ENCODE data around the gene PKM.

PKM gene

DNA sequence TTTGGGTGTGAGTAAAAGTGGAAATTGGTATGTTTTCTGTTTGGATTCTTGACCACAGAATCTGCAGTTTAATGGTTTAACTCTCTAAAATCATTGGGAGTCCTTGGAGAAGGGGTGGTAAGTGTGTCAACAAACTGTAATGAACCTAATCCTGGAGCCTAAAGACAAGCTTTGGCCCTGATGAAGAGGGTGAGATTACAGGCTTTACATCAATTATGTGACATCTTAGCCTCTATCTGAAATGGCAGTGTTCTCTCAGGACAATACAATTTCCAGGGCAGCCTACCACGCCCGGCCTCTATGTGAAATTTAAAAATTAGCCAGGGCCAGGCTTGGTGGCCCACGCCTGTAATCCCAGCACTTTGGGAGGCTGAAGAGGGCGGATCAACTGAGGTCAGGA is 4.3 kb upstream of the PKM start:
- no peak for DNase-seq (ENCODE audit: low spot score)

DNA sequence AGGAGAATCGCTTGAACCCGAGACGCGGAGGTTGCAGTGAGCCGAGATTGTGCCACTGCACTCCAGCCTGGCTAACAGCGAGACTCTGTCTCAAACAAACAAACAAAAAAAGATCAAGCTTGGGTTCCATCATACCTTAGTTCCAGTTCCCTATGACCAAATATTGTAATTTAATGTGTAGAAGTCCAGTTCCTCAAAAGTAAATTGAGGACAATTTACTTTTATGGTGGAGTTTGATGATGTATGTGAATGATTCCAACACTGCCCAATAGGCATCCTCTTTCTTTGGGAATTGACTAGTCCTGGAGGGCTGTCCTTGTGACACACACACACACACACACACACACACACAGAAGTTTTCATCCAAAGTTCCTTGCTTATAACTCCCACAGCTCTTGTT is 2.8 kb upstream of the PKM start:
- no peak for DNase-seq (ENCODE audit: low spot score)

DNA sequence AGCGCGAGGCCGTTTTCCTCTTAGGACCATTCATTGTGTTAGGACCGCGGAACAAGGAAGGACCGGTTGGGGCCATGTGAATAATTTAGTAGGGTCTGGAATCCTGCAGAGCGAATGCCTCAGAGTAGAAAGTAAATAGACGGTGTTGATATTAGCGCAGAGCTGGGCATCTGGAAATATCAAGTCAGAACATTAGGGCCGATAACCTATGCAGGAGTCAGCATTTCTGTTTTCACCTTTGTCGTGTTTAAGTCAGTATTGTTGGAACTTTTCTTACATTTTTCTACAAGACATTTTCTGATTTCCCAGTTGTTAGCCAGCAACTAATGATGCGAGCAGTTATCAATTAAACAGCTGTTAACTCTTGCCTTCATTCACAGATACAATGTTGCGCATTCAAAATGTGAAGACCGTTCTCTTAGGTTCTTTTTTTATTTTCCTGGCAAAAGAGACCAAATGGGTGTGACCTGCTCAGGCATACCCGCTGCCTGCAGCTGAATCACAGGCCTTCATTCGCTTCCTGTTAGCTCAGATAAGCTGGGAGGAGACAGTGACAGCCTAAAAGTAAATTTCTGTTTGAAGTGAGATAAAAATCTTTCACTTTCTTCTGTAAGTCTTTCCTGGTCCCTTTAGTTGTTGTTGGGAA is 966 bp upstream of the PKM start:
- DNase-seq (ENCODE audit: low spot score): peak; percentile 79

DNA sequence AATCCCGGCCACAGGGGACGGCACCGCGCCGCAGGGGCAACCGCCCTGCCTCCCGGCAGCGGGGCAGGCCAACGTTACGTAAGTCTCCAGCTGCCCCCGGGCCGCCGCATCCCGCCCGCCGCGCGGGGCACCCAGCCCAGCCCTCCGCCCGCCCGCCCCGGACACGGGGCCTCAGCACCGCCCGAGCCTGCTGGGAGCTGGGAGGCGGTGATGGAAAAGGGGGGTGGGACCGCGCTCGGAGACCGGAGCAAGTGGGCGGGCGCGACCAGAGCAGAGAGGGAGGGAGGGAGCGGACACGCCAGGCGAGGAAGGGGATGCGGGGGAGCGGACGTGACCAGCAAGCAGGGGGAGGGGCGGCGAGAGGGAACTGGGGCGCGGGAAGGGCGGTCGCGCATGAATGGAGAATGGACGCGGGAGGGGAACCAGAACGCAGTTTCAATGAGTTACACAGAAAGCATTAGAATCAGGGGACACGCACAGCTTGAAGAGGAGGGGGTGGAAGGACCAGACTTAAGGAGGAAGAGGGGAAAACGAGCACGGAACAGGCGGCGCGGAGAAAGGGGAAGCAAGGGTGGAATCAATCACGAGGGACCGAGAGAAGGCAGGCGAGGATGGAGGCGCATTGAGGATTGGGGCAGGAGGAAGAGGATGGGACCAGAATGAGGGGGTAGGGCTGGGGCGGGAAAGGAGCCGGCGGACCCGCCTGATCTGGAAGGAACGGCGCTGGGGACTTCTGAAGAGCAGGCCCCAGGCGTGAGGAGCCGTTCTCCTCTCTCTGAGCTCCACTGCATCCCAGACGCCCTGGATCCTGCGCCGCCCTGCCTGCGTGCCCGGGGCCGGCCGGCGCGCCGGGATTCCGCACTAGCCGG is 559 bp downstream of the PKM start:
- peak; percentile 80 for DNase-seq (ENCODE audit: low spot score)

DNA sequence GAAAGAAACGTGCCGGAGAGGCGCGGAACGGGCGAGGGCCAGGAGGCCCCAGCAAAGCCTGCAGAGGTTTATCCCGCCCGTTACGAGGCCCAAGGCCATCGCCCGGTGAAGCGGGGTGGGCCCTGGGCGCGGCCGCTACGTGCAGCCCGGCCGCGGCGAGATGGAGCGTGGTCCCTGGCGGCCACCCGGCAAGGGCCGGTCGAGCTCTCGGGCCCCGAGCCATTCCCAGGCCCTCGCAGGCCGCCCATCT is 1.1 kb downstream of the PKM start:
- no peak for DNase-seq (ENCODE audit: low spot score)

DNA sequence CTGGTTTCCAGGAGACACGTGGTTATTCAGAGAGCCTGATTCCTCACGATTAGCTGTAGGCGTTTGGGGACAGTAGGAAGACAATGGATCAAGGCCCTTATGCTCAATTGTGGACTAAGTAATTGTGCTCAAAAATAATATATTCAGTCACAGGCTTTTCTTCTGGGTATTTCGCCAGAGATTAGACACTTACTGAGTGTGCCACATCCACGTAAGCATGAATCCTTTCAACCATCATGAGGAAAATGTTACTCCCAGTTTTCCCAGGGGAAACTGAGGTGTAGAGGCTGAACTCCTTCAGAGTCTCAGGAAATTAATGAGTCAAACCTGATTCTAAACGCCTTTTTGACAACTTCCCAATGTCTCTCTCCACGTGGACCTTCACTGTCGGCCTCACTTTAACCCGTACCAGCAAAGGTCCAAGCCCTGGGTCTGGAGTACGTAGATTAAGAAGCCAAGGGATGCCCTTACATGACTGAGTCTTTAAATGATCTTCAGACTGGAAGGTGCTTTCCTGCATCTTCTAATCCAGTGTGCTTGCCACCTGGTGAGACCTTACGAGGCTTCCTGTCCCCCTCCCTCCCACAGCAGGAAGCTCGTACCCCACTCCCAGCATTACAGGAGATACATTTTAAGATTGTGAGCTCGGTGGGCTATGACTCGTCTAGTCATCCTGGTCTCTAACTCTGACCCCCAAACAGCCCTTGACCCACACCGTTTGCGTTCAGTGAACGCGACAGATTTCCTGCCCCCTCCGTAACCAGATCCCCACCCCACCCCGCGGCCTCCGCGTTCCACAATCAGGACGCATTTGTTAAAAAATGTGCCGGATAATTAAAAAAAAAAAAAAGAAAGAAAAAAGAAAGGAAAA is 1.7 kb downstream of the PKM start:
- peak; percentile 21 for DNase-seq (ENCODE audit: low spot score)

DNA sequence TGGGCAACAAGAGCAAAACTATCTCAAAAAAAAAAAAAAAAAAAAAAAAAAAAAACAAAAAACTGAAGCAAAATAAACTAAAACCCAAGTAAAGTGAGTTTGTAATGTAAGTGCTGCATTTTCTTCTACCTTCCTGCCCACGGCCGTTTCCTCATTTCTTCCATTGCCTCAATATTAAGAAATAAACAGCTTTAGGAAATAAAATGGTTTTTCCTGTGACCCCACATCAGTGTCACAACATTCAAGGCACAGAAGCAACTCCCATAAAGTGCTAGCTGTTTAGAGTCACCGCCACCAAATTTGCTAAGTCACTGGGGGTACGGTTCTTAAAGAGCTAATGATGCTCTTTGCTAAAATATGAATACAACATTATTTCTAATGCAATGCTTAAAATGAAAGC is 3.3 kb downstream of the PKM start:
- no peak for DNase-seq (ENCODE audit: low spot score)

DNA sequence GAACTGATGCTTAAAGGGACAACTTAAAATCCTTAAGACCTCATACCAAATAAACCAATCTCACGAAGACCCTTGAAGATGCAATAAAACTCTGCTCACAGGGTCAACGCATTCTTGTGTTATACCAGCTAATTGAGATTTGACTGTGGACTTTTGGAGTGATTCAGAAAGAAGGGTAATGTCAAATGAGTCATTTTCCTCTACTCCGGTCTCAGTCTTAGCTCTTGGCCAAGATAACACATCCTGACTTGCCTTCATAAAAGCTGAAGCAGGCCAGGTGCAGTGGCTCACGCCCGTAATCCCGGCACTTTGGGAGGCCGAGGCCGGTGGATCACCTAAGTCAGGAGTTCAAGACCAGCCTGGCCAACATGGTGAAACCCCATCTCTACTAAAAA is 3.8 kb downstream of the PKM start:
- DNase-seq (ENCODE audit: low spot score): peak; percentile 53

DNA sequence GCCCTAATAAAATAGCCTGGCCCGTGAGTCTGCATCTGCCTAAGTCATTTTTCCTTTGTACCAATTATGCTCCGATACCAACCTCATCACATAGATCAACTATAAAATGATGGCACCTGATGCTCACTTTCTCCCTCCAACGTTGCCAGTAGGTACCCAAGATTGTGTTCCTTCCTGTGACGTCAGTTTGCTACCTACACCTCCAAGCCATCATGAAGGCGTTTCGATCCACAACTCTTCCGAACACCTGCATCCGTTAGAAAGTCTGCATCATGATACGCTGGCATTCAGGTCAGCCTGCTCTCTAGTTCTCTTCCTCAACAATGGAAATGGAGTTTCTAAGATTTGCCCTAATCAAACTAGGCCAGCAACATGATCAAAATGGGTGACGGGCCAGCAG is 7.7 kb downstream of the PKM start:
- DNase-seq (ENCODE audit: low spot score): no peak

DNA sequence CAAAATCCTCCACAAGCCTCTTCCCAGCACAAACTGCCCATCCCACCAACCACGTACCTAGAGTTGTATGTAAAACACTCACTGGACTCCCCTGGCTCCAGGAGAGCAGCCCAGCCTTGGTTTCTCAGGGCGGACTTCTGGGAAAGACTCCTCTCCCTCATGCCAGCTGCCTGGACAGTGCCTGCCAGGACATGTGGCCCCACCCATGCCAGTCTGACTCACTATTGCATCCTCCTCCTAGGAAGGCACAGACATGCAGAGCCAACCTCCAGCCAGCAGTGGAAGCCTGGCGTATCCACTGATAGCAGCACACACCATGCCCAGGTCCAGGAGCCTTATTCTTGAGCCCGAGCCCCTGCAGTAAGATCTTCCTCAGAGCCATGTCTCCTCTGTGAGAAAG is 8.6 kb downstream of the PKM start:
- peak; percentile 75 for DNase-seq (ENCODE audit: low spot score)

DNA sequence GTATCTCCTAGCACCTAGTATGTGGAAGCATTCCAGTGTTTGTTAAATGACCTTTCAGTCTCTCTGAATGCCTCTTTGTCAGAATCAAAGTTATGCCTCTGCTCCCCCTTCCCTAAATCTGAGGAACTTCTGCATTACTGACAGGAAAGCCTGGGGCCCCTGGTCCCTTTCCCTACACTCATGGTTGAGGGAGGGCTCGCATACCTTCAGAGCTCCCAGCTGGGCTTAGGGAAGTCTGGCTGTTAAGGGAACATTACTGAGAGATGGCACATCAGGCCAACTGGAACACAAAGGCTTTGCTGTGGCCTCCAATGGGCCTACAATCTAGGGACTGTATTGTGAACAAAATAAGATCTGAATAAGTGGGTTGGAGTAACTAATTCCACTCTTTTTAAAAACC is 10.3 kb downstream of the PKM start:
- no peak for DNase-seq (ENCODE audit: low spot score)

DNA sequence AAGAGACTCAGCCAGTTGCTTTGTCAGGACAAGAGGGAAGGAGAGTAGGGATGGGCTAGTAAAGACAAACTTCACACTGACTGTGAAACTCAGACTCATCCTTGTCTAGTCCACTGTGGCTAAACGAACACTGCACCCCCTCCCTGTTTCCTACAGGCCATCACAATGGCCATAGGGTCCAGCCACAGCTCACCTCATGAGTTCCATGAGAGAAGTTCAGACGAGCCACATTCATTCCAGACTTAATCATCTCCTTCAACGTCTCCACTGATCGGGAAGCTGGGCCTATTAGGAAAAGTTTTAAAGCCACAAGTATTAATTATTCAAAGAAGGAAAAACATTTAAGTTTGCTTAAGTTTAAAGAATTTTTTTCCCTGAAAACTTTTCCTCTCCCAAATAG is 13.8 kb downstream of the PKM start:
- DNase-seq (ENCODE audit: low spot score): no peak

DNA sequence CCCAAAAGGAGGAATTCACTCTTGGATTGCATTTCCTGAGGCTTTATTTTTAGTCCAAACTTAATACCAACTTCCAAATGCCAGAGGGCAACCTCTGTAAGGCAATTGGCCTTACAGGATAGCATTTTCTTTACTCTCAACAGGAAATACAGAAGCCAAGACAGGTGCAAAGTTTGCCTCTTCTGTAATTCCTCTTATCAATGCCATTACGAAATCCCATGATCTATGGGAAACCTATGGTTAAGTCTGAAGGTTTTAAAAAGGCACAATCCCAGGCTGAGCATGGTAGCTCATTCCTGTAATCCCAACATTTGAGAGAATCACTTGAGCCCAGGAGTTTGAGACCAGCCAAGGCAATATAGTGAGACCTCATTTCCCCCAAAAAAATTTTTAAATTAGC is 14.9 kb downstream of the PKM start:
- no peak for DNase-seq (ENCODE audit: low spot score)

DNA sequence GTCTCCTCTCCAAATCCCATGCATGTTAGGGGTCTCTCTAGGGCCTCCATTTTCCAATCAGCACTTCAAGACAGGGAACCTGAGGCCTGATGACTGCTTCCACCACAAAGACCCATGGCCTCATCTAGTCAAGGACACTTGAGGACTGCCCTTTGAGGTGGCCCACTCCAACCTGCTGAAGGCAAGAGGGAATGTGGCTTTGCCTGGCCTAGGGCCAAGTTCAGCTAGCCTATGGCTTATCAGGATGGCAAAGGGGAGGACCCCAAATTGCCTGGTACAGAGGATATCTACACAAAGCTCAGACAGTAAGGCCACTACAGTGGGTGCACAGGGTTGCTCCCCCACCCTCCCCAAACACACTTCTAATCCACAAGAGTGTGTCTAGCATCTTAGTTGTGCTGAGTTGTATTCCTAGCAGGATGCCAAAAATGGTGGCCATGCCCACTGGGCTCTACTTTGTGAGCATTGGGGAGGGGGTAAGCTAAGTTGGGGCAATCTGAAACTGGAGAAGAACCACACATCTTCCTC is 23.4 kb downstream of the PKM start:
- no peak for DNase-seq (ENCODE audit: low spot score)

DNA sequence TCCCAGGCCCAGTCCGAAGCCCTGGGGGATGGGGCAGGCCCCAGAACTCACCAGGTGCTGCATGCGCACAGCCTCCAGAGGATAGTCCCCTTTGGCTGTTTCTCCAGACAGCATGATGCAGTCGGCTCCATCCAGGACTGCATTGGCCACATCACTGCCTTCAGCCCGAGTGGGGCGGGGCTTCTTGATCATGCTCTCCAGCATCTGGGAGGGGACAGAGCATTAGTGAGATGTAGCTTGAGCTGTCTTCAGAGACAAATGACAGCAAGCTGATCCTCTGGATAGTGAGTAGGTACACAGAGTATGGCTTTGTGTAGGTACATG is 24.4 kb downstream of the PKM start:
- DNase-seq (ENCODE audit: low spot score): no peak

DNA sequence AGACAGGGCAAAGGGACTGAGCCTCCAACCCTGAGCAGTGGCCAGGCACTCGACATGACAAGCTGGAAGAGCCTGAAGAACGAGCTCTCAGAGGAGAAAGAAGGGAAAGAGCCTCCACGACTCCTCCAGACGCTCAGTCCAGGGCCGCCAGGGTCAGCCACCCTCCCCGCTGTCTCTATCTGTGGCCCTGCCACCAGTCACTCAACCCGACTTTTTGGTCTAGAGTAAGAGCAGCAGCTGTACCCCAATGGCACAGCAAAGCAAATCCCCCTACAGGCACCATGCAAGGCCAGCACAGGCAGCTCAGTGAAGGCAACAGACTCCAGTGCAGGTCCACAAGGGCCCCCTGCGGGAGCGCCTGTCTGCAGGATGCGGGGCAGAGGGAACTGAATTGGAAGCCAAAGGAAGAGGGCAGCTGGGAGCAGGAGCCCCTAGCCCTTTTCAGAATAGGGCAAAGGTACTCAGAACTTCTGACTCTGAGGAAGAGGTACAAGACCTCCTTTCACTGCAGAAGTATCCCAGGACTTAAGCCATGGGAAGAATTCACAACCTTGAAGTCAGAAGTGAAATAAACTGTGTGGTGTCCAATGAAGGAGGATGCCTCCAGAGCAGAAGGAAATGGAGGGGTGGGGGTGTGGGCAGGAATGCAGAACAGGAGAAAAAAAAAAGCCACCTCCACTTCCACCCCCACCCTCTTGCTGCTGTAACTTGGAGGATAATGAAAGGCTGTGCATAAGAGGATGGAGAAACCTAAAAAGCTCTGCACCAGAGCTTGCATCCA is 24.9 kb downstream of the PKM start:
- DNase-seq (ENCODE audit: low spot score): no peak

DNA sequence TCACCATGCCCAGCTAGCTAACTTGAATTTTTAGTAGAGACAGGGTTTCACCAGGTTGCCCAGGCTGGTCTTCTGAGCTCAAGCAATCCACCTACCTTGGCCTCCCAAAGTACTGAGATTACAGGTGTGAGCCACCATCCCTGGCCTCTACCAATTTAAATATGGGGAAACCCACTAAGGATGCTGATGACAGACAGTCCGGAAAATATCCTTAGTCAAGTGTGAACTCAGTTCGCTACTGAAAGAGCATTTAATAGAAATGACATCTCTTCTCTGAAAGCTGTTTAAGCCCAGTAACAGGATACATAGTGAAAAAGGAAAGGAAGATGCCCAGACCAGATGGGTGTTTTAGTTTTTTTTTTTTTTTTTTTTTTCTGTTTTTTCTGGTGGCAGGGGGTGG is 25.7 kb downstream of the PKM start:
- no peak for DNase-seq (ENCODE audit: low spot score)

DNA sequence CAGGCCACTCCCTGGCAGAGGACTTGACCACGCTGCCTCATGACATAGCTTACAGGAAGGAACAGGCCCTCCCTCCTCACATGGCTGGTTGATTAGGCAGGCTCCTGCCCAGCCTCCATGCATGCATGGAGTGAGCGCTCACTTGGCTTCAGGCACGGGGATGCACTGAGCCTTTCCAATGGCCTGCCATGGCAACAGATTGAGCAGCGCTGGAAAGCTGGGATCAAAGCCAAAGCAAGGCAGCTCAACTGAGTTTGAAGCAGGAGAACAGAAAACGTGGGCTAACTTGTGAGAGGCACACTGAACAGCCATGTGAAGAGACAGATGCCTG is 27.5 kb downstream of the PKM start:
- peak; percentile 94 for DNase-seq (ENCODE audit: low spot score)

DNA sequence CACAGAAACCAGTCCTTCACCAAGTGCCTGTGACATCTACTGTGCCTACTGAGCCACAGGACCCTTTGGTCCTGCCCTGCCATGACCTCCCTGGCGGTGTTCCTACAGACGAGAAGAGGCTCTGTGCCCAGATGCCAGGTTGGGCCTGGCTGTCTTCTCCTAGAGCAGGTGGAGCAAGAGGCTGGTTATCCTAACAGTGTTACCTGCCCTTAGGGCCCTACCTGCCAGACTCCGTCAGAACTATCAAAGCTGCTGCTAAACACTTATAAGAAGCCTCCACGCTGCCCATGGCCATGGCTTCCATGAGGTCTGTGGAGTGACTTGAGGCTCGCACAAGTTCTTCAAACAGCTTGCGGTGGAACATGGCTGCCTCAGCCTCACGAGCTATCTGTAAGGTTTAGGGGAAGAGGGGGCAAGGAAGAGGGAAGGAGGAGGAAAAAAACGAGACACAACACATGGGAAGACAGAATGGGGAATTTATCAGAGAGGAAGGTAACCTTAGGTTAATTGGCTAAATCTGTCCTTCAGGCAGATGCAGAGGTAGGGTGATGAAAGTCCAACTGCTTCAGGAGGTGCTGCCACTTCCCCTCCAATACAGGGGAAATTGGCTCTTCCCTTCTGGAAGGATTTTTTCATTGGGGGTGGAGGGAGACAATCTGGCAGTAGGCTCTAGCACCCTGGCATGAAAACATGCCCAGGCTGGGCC is 28.0 kb downstream of the PKM start:
- DNase-seq (ENCODE audit: low spot score): no peak

DNA sequence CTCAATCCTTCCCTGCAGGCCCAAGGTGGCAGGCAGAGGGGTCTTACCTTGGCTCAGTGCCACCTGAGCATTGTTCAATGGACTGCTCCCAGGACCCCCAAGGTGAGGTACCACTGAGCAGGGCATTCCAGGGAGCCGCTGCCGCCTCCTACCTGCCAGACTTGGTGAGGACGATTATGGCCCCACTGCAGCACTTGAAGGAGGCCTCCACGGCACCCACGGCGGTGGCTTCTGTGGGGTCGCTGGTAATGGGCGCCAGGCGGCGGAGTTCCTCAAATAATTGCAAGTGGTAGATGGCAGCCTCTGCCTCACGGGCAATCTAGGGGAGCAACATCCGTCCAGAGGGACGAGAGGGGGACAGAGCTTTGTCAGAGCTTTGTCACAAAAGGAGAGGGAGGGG is 28.7 kb downstream of the PKM start:
- DNase-seq (ENCODE audit: low spot score): no peak

DNA sequence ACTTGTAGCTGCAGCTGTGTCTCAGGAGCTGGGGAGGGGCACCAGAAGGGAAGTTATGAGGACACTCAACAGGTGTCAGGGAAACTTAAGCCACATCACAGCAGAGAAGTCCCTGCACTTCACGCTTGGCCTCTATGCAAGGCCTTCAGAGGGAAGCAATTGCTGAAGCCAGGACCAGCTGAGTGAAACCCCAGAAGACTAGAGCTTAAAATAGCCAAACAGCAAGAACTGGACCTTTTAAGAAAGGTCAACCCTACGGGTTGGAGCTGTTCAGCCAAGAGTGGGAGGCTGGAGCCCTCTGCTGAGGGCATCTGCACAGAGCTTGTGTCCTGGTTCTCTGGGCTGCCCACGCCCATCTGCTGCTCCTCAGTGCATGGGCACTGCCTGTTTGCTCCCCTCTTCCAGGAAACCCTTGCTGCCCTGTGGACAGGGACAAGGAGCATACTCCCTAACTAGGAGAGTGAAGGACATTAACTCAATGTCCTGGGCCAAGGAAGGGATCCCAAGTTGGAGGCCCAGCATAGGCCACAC is 29.5 kb downstream of the PKM start:
- no peak for DNase-seq (ENCODE audit: low spot score)

Data from AG08395 (cell line).